HG02588 (cell line): ENCODE measurements around the gene OLFML2A.

Source experiments
- ATAC-seq: cut with Tn5 transposase; IDR thresholded peaks from one replicate; pipeline ENCODE4 v1.9.1; 2021; ENCODE audit warnings: mild to moderate bottlenecking, moderate library complexity; ENCODE audit not compliant: unreplicated experiment

OLFML2A gene

DNA sequence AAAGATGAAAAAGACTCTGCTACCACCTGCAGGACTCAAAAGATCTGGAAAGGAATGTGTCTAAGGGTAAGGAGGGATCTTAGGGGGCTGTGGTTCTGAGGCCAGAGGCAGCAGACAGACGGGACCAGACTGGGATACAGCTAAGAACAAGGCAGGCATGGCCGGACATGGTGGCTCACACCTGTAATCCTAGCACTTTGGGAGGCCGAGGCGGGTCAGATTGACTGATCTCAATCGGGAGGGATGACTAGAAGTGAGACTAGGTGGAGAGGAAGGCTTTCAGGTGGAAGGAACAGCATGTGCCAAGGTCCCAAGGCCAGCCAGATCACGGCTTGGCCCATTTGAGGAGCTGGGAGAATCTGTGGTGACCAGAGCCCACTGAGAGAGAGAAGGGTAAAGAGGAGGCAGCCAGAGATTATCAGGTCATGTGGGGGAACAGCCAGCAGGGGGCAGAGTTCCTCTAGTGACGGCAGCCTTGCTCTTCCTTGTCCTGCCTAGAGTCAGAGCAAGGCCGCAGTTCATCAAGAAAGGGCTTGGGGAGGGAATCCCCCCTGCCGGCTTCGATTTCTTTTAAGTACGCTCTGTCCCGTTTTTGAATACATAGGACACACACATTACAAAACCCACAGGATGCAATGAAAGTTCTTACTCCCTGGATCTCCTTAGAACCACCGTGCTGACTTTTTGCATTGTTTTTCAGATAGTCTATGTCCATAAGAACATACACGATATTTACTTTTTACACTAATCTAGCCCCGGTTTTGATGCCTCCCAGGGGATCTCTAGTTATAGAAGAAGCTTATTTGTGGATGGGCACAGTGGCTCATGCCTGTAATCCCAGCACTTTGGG is 2.6 kb upstream of the OLFML2A start:
- no peak for ATAC-seq

DNA sequence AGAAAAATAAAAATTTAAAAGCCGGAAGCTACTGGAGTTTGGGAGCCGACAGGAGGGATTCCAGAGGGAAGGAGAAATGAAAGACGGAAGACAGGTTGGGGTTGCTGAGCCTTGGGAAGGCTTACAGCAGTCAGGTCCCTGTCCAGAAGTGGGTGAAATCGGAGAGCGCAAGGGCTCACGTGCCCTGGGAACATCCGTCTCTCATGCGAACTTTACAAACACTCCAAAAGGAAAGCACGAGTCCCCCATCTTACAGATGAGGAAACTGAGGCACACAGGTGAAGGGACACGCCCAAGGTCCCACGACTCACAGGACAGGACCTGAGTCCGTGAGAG is 347 bp upstream of the OLFML2A start:
- ATAC-seq, result no peak

DNA sequence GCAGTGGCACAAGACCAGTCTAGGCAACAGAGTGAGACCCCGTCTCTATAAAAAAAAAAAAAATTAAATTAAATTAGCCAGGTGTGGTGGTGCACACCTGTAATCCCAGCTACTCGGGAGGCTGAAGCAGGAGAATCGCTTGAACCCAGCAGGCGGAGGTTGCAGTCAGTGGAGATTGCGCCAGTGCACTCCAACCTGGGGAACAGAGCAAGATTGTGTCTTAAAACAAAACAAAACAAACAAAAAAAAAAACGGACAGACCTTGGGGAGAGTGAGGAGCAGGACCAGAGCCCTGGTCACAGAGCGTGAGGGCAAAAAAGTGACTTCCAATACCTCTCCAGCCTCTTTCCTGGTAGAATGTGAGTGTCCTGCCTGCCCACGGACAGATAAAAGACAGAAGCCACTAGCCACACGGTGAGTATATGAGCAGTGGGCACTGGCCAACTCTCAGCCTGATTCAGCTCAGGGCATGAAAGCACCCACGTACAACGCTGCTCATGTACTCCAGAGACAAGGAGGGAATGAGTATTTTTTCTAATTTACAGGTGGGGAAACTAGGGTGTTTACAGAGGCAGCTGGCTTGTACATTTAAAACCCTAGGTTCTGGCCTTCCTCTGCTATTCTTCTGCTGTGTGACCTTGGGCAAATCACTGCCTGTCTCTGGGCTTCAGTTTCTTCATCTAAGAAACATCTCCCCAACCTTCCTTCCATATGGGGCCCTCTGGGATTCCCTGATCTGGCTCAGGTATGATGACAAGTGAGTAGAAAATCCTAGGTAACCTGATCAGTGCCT is 1.8 kb downstream of the OLFML2A start:
- ATAC-seq, result no peak

DNA sequence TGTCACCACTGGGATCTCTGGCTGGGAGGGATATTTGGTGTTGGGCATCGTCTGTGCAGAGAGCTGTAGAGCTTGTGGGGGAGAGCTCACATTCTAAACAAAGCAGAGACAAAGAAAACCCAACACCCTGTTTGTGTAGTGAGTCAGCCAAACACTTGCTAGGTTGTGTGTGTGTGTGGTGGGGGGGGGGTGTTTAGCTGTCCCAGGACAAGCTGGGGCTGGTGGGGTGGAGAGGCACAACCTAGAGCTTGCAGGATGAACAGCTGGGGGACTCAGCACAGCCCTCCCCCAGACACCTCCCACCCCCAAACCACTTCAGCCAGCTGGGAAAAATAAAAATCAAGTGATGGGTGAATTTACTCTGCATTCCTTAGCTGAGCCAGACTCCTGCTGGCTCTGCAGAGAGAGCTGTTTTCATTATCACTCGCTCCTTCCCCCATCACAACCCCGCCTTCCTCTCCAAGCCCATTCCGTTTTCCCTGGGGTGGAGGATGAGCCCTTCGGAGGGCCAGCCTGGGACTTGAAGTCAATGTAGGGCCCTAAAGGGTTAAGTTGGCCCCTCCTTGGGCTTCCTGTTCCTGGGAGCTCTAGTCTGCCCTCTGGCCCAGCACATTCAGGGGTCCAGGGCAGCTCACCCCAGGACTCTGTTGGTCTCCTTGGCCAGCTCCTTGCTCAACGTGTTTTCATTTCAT is 2.6 kb downstream of the OLFML2A start:
- no peak for ATAC-seq

DNA sequence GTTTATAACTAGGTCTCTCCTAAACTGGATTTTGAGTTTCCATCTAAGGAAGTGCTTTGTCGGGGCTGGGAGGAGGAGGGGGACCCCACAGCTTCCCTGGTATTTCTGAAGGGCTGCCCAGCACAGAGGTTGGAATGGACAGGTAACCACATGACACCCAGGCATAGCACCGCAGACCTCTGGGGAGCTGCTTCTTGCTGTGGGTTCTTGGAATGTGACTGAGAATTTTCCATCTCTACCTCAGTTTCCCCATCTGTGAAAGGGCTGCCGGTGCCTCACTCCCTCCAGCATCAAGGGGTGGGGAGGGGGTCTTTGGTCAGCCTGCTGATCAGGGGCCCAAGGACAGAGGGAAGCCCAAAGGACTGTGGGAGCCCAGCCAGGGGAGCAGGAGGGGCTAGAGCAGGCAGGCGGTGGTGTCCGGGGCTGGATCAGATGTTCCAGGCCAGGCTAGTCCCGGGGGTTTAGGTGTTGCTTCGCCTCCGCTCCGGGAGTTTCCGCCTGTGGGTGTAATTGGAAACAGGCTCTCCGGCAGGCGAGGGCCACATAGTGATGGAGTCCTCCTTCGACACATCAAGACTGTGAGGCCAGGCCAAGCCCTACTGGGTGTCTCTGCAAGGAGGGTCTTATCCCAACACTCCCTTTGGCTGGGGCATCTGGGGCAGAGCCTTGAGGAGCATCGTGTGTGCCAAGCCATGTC is 3.3 kb downstream of the OLFML2A start:
- no peak for ATAC-seq

DNA sequence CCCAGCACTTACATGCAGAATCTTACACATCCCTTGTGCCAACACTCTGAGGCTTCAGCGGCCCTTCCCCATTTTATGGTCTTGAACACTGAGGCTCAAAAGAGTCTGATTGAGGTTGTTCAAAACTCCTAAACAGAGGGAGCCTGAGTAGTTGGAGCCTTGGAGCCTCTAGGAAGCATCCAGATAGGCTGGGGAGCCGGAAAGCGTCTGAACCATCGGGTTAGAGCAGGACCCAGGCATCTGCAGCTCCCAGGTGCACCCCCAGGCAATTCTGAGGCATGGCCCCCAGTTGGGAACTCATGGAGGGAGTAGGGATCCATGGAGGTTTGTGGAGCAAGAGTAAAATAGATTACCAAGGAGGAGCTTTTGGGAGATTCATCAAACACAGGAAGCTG is 3.8 kb downstream of the OLFML2A start:
- no peak for ATAC-seq

DNA sequence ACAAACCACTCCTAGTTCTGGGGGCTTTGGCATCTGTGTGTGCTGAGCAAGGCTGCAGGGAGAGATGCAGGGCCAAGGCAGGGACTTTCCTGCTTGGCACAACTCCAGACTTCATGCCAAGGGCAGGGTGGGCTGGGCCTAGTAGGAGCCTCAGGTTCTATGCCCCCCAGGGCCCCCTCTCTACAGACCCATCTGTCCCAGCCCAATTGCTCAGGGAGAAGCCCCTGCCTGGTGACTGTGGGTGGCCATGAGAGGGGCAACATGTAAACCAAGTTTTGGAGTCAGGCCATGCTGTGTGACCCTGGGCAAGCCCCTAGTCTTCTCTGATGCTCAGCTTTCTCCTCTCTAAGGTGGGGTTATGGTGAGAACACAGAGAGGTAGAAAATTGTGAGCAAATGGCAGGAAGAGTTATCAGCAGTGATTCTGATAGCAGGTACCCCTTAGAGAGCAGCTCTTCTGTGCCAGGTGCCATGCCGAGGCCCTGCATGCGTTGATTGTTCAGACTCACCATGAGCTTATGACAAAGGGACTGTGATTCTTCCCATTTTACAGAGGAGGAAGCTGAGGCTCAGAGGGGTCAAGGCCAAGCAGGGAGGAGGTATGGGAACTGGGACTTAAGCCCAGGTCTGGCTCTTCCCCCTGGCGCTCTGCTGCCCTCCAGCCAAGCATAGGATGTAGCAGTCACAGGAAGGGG is 5.2 kb downstream of the OLFML2A start:
- ATAC-seq, result no peak

DNA sequence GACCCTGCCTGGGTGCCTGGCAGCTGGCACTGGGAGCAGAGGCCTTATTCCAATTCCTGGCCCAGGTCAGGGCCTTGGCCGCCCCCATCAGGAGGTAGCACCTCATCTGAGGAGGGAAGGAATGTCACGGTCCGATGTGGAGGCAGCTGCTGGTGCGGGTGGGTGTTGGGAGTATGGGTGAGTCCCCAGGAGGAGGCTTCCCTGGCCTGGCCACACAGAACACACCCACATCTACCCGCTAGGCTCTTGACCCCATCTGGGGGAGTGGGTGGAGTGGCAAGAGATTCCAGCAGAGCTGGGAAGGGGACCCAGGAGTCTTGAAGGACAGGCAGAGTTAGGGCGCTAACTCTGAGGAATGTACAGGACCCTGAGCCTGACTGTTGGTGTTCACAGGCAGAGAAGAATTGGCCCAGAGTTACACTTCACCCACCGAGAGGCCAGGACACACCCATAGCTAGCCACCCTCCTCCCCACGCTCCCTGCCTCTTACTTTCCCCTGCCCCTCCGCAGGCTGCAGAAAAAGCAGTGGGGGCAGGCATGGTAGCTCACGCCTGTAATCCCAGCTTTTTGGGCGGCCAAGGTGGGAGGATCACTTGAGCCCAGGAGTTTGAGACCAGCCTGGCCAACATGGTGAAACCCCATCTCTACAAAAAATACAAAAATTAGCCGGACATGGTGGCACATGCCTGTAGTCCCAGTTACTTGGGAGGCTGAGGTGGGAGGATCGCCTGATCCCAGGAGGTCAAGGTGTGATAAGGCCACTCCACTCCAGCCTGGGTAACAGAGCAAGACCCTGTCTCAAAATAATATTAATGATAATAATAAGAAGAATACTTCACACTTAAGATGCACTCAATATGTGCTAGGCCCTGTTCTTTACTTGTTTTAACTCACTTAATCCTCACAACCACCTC is 6.0 kb downstream of the OLFML2A start:
- ATAC-seq, result no peak

DNA sequence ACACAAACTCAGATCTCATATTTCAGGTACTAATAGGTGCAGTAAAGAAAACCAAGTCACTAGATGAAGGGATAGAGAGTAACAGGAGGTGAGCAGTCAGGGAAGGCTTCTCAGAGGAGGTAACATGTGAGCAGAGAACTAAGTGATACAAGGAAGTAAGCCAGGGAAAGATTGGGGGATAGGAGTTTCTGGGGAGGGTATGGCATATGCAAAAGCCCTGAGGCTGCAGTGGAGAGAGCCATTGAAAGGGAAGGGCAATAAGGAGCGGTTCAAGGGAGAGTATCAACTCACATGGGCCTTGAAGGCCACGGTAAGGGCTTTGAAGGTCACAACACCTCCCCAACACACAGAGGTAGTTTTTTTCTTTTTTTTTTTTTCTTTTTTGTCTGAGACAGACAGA is 6.9 kb downstream of the OLFML2A start:
- no peak for ATAC-seq

DNA sequence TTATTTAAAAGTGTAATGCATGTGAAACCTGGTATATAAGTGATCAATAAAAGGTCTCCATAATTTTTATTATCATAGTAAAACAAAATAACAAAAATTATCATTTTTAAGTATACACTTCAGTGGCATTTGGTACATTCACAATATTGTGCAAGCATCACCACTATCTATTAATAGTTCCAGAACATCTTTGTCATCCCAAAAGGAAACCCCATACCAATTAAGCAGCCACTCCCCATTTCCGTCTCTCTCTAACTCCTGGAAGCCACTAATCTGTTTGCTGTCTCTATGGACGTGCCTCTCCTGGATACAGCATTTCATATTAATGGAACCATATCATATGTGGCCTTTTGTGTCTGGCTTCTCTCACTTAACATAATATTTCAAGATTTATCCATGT is 7.6 kb downstream of the OLFML2A start:
- ATAC-seq, result no peak

DNA sequence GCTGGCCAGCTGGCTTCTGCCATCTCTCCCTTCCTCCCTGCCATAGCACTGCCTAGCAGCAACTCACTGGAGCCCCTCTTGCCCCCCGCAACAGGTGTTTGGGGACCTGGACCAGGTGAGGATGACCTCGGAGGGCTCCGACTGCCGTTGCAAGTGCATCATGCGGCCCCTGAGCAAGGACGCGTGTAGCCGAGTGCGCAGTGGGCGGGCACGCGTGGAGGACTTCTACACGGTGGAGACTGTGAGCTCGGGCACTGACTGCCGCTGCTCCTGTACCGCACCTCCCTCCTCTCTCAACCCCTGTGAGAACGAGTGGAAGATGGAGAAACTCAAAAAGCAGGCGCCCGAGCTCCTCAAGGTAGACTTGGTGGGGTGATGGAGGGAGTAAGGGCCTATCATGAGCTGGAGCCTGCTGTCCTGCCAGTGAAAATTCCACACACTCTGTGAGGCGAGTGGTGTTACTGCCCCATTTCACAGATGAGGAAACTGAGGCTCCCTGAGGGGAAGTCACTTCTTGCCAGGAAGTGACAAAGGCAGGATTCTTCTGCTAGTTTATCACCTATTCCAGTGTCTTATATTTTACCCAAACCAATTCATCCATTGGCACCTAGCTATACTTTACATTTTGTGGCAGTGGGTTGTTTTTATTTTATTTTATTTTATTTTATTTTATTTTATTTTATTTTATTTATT is 10.1 kb downstream of the OLFML2A start:
- ATAC-seq, result no peak

DNA sequence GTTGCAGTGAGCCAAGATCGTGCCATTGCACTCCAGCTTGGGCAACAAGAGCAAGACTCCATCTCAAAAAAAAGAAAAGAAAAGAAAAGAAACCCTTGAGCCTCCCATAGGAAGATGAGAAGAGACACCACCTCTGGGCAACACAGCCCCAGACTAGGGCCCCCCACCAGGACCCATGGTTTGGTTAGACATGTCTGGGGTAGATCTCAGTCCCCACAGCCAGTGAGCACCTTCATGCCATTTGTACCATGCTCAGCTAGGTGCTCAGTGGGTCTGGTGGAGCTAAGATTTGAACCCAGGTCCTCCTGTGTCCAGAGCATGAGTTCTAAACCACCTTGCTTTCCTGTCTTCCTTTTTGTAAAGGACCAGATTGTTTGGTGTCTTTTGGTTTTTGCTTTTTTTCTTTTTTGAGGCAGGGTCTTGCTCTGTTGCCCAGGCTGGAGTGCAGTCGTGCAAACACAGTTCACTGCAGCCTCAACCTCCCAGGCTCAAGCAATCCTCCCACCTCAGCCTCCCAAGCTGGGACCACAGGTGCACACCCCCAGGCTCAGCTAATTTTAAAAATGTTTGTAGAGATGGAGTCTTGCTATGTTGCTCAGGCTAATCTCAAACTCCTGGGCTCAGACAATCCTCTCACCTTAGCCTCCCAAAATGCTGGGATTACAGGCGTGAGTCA is 11.7 kb downstream of the OLFML2A start:
- no peak for ATAC-seq

DNA sequence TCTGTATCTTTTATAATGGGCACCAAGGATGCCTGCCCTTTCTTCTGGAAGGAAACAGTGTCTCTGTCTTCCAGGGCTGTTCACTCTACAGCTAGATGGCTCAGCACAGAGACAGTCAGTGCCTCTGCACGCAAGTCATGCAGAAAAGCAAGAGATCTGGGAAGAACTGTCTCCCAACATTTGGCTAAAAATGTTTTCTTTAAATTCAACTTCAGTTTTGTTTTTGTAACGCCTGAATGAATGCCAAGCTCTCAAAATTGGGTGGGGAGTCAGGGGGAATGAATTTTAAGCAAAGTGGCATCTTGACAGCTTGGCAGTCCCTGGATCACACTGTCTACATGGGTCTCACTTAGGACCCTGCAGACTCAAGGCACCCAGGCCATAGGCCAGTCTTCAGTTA is 12.6 kb downstream of the OLFML2A start:
- no peak for ATAC-seq

DNA sequence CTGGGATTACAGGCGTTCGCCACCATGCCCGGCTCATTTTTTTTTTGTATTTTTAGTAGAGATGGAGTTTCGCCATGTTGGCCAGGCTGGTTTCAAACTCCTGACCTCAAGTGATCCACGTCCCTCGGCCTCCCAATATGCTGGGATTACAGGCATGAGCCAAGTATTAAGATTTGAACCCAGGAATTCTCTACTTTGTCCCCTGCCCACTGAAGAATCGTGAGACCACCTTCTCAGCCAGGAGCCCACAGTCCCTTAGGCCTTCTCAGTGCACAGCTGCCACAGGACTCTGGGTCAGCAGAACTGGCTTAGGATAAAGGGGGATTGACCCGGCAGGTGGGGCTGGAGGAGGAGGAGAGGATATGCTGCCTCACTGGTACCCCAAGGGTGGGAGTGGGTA is 13.4 kb downstream of the OLFML2A start:
- ATAC-seq, result no peak

DNA sequence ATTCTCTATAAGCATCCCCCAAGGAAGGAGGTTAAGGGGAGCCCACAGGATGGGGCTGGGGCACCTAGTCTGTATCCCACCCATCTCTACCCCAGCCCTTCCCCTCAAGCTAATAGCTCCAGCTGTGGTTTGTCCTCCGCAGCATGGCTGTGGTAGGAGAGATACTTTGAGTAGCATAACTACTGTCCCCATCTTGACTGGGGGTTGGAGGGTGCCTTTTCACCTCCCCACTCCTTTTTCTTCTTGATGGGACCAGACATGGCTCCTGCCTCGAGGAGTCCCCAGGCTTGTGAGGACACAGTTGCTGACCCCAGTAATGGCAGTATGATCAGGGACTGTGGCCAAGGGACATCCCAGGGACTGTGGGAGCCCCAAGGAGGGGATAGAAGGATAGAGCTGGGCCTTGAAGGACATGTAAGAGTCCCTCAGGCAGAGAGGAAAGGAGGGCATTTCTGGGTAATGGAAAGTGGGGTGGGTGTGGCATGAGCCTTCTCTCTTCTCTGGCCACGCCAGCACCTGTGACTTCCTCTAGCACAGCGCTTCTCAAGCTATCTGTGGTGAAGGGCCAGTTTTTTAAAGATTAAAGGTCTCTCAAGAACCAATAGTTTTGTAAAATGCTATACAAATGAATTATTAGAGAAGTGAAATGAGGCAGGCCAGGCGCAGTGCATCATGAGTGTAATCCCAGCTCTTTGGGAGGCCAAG is 14.0 kb downstream of the OLFML2A start:
- ATAC-seq, result no peak

DNA sequence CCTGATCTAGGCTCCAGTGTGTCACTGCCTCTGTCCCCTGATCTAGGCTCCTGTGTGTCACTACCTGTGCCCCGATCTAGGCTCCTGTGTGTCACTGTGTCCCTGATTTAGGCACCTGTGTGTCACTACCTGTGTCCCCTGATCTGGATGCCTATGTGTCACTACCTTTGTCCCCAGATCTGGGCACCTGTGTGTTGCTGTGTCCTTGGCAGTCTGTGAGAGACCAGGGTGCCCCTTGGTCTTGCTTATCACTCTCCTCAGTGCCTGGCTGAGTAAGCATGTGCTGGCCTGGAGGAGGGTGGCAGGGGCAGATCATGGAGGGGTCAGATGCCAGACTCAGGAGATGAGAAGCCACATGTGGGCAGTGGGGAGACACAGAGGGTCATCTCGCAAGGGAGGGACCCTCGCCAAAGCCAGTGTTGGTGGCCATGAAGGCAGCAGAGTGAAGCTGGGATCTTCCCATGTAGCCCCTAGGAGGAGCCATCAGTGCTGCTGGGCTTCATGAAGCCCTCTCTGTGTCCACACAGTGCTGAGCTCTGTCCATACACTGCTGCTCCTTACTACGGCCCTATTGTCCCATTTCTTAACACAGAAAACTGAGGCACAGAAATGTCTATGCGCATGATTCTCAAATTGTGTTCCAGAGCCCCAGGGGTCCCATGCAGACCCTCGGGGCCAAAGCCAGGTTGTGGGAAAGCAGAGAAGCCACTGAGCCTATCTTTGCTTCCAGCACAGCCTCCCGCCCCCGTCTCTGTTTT is 15.5 kb downstream of the OLFML2A start:
- ATAC-seq, result no peak

DNA sequence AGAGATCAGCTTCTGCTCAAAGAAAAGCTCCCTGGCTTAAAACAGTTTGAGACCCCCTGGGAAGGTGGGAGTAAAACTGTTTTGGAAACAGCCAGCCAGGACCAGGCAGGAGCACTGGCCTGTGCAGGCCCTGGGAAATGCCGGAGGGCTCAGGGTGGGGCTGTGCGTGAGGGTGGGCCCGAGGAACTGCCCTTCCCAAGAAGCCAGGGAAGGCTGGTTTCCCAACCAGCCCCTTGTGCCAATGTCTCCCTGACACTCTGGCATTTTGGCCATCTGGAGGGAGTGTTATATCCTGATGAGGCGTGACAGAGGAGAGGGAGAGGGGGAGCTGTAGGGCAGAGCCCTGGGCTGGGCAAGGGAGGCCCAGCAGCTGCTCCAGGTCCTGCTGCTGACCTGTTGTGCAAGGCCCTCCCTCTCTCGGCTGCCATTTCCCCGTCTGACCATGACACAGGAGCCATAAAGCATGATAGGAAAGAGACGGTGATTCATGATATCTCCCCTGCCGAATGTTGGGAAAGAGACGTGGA is 16.1 kb downstream of the OLFML2A start:
- no peak for ATAC-seq
